GM21529 (cell line): ENCODE results near the gene TES.

ENCODE experiments used
- ATAC-seq: cut with Tn5 transposase; IDR thresholded peaks from one replicate; pipeline ENCODE4 v1.9.1; 2021; ENCODE audit not compliant: unreplicated experiment

Gene TES

DNA sequence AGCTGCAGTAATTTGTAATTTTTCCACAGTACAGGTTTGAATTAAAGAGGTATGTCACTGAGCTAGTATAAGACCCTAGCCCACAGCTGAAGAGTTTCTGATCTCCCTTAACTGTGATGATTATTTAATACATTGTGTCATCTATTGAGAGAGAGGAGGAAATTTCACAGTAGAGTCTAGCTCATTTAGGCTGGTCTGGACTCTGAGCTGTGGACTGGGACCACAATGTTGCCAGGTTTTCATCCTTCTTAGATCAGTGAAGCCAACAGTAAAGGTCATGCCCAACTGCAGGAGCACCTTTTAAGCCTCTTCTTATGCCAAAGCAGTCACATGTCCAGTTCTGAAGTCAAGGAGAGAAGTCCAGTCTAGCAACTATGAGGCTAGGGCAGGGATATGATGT, 8.9 kb downstream of the TES start:
- ATAC-seq, result no peak

DNA sequence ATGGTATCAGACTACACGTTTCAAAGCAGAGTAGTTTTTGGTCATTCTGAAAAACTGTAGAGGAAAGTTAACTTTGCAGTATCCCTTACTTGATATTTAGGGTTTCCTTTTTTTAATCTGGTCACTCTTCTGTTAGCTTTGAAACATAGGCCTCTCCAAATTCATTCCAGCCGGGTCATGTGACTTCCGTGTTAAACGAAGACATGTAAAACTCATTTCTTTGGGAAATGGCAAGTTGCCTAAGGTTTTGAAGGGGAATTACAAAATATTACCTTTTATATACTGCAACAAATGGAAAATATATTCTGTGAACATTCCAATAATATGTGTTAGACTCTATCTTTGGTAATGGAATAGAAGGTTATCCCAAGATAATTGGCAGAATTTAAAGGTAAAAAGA, 9.5 kb downstream of the TES start:
- no peak for ATAC-seq

DNA sequence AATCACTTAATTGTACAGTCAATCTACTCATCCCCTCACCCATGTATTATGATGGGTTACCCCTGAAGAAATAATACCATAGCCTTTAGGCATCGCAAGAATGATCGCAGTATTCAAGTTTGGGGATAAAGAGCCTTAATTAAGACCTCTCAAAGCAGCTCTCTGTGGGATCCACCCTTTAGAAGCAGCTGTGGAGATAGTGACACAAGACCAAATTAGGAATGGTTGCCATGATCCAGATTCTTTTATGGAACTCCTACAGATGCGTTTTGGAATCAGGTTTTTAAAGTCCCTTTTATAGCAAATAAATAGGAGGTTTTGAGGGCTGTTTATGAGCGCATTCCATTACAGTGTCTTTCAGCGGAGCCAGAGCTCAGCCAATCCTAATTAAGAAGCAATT, 12.2 kb downstream of the TES start:
- ATAC-seq, result no peak

- ATAC-seq, result no peak
Measured at GRCh38 chr7:116223588-116223987, 13.2 kb downstream of the TES start.

DNA sequence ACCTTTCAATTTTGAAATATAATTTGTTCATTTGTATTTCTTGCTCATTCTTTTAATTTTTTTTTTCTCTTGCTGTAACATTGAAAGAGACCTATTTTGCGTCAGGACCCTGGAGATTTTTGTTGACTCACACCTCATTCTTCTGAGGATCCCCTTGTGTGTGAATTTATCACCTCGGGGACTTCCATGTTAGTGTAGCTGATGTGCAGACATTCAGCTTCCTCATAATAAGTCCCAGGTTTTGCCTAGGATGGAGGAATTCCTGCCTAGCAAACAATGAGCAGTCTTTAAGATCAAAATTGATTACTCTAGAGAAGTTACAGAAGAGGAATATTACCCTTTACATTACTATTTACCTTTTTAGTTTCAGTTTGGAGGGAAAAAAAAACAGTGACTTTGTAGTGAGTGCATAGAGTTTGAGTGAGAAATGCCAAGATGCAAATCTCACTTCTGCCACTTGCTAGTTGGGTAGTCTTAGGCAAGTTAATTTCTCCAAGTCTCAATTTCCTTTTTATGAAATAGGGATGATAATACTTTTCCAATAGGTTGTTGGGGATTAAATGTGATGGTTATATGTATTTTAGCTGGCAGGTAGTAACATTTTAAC, 14.3 kb downstream of the TES start:
- peak; percentile 44 for ATAC-seq

- ATAC-seq, result no peak
Measured at GRCh38 chr7:116225860-116226259, 15.5 kb downstream of the TES start.

DNA sequence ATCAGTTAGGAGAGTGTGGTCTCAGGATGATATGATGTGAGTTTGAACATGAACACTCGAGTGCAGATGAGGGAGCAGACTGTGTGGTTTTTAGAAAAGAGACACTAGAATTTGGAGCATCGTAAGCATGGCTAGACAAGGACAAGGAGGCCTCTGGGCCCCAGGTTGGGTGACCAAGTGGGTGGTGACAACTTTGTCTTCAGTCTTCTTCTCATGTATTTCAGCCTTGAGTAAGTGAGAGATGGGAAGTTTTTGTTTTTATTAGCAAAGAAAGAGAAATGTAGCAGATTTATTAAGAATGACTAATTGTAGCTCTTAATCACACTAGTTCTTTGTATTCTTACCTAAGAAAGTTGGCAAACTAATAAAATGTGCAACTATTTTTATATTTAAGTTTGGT, 16.3 kb downstream of the TES start:
- no peak for ATAC-seq

DNA sequence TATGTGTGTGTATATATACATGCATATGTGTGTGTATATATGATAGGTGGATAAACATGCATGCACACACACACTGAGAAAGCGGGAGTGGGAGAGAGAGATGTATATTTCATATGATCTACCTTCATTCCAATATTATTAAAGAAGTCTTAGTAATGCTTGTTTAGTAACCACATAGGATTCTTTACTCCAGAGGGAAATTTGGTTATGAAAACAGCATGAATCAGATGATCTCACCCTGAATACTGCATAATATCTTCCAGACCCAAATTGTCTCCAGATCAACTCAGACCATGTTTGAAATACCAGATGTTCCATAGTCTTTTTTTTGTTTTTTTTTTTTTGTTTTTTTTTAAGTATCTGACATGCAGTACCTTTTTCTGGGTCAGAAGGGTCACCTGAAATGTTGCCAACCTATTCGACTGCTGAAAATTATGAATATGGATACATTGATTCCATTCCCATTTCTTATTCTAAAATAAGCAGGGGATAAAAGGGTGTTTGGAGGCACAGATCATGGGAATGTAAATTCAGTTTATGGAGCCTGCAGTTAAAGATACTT, 17.4 kb downstream of the TES start:
- no peak for ATAC-seq

DNA sequence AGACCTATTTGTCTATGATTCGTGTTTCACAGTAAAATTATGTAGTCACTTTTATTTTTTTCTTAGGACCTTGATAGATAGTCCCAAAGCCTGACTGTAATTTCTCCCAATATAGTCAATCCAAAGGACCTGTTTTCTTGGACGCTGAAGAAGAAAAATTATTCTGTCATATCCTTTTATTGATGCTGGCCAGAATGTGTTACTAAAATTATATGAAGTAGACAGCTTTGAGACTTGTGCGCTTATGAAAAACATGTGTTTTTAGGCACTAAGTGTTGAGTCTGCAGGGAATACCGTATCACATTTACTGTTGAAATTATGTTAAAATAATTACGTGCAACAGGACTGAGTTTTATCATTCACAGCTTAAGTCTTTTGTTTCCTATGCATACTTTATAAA, 17.9 kb downstream of the TES start:
- ATAC-seq, result no peak

GRCh38 chr7:116229366-116229765, 19.0 kb downstream of the TES start:
- peak; percentile 65 for ATAC-seq

DNA sequence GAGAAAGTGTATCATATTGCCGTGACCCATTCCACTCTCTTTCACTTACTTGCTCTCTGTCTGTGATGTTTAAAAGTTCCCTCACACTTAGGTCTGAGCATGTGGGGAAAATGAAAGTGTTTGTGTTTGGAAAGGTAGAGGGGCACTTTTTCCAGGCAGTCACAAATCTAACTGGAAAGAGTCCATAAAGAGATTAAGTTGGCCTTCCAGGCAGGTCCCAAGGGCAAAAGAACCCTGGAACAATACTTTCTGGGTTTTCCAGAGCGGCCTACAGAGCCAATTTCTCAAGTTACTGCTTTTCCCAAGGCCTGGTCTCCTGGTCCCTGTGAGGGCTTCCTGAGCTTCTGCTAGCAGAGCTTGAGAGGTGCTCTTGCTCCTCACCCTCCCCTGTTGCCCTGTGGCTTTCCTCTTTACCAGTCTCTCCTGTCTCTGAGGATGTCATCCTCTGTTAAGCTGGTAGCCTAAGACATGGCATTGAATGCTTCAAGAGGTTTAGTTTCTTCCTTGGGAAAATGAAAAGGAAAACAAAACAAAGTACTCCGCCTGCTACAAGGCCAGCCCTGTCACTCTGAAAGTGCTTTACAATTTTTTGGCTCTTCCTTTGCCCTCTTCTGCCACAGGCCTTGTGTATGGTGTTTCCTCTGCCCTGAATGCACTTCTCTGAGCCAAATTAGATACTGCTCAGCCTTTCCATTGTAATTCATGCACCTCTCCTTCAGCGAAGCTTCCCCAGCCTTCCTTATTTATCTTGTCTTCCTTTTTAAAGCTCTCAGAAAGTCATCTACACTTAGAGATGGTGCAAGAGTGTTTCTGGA, 20.1 kb downstream of the TES start:
- peak; percentile 27 for ATAC-seq

DNA sequence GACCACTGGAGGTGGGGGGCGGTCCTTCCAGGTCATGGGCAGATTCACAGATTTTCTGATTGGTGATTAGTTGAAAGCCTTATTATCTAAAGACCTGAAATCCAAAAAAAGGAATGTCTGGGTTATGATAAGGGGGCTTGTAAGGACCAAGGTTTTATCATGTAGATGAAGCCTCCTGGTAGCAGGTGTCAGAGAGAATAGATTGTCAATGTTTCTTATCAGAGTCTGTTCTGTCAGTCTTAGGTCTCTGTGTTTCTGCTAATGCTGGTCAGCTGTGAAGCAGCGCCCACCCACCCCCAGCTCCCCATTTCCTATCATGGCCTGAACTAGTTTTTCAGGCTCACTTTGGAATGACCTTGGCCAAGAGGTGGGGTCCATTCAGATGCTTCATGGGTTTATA, 21.2 kb downstream of the TES start:
- ATAC-seq, result no peak

GRCh38 chr7:116231949-116232348, 21.6 kb downstream of the TES start:
- ATAC-seq, result no peak

DNA sequence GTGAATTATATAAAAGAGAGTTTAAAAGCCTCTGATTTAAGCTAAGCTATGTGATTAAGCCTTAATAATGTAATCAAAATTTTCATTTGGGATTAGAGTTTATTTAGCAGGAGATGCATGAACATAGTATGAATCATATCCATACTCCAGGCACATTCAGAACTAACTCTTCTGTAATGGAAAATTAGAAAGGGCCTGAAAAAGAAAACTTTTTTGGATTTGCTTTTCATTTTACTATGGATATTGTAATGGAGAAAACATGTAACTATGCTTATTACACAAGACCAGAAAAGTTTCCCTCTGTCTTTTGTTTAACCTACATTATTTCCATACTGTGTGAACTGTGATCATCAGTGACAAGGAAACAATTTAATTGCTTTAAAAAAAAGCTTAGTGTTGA, 22.0 kb downstream of the TES start:
- ATAC-seq, result no peak

GRCh38 chr7:116232920-116233319, 22.6 kb downstream of the TES start:
- ATAC-seq, result no peak

GRCh38 chr7:116234517-116235200, 24.3 kb downstream of the TES start:
- ATAC-seq, result no peak

DNA sequence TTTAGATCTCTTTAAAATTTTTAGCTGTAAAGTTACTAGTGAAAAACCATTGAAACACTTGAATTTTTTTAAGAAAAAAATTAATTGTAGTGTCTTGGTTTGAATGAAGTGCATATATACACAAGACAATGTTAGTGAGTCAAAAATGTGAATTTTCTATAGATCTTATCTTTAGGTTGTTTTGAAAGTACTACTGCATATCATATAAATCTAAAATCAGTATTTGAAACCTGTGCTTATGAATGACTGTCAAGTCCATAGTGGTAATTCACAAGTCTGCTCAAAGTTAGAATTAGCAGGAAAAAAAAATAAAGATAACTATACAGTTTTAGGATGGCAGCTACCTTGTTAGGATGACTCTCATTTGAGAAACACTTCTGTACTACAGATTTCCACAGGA, 25.0 kb downstream of the TES start:
- no peak for ATAC-seq

GRCh38 chr7:116236020-116236630, 25.8 kb downstream of the TES start:
- peak; percentile 66 for ATAC-seq

GRCh38 chr7:116239020-116239419, 28.7 kb downstream of the TES start:
- no peak for ATAC-seq

DNA sequence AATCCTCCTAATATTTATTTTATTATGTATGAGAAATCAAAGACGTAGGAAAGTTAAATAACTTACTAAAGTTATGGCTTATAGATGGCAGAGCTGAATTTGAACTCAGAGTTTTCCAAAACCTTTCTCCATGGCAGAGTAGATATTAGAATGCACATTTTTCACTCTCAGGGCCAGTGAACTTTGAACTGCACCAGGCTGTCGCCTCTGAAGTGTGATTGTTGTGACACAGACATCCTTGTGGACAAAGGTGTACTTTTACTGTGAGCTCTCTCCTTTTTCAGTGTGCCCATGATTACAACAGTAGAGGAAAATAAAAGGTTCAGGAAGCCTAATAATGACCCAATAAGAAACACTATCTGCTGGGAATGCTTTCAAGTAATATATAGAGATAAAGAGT, 29.1 kb downstream of the TES start:
- no peak for ATAC-seq

GRCh38 chr7:116240024-116240668, 29.8 kb downstream of the TES start:
- no peak for ATAC-seq
